LoVo (cell line): ENCODE results near the gene DHH.
A peak's percentile ranks its signal among the peaks of the same experiment; 100 is the strongest.
"Not testable (repeated sequence)": the region's sequence is repeated elsewhere in the genome, so short reads cannot be mapped to it uniquely, and the experiment has no call there.

Experiments
- DNase-seq: peaks from one replicate; pipeline ENCODE4 v3.0.0-alpha.2; 2016; ENCODE audit warnings: low spot score

The DHH gene

DNA sequence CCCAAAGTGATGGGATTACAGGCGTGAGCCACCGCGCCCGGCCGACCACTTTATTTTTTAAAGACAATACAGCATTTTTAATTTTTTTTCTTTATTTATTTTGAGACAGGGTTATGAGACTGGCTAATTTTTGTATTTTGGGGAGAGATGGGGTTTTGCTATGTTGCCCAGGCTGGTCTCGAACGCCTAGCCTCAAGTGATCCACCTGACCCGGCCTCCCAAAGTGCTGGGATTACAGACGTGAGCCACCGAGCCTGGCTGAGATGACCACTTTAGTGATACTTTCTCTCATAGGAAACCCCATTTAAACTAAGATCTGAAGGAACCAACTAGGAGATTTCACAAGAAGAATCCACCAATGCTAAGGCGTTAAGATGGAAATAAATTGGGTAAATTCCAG is 23.6 kb downstream of the DHH start:
- no peak for DNase-seq

GRCh38 chr12:49069507-49070346 is 24.9 kb downstream of the DHH start, which contains the start of gene RHEBL1:
Gene RHEBL1, minus strand, starts transcription at chr12:49069979. Its CDS starts 194 bp downstream, at chr12:49069785.
- DNase-seq, result peak; percentile 100

DNA sequence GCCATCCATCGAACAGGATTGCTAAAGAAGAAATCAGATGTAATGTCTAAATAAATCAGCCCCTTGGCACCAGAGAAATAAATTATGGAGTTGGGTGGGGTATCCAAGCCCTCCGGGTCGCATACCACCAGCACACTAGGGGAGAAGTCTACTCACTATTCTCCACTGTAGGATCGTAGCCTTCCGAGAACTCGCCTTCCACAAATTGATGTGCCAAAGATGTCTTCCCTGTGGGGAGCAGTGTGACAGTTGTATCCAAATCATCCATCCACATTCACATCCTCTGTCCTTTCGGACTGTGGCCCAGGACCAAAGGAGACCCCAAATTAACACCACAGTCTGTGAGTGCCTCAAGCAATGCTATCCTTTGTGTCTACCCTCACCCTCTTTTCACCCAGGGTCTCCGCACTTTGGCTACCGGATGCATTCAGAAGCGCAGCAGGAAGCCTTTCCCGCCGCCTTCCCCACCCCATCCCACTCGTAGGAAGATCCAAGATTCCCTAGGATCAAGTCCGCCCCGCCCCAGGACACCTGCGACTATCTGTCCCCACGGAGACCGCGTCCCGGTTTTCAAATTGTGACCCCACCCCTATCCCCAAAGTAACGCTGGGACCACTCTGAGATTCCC is 25.6 kb downstream of the DHH start:
- no peak for DNase-seq

- no peak for DNase-seq
Measured at GRCh38 chr12:49066120-49066519, 28.5 kb downstream of the DHH start.

DNA sequence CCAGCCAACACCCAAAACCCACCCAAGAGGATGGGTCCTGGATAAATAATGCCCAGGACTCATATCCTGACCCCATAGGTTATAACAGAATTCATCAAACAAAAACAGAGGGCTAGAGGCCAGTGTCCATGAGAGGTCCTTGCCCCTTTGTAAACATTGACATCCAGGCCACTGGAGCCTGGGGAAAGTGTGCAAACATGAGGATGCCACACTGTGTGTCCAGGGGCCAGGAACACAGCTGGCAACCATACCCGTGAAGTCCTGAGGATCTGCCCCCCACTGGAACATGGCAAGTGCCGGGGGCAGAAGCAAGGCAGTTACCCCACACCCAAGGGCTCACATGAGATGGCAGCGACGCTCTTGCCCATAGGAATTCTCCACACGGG is 29.8 kb downstream of the DHH start:
- DNase-seq, result no peak

- DNase-seq, result not testable (repeated sequence)
Measured at GRCh38 chr12:49061916-49062315, 32.7 kb downstream of the DHH start.

DNA sequence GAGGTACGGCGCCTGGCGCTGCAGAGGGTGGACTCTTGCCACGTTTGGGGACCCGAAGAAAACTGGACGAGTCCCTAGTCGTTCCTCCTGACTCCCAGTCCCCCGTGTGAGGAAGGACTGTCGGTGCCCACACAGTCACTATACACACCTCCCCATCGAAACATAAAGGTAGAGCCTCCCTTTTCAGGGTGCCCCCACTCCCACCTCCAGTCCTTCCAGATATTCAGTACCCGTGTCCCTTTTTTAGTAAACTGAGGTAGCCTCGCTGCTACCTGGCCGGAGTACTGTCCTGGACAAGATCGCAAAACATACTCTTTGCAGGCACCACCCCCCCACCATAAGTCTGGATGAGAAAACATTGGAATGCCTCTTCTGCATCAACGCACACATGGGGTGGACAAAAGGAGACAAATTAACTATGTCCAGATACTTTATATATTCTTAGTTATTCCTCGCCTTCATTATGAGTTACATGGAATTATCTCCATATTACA is 33.4 kb downstream of the DHH start:
- no peak for DNase-seq

DNA sequence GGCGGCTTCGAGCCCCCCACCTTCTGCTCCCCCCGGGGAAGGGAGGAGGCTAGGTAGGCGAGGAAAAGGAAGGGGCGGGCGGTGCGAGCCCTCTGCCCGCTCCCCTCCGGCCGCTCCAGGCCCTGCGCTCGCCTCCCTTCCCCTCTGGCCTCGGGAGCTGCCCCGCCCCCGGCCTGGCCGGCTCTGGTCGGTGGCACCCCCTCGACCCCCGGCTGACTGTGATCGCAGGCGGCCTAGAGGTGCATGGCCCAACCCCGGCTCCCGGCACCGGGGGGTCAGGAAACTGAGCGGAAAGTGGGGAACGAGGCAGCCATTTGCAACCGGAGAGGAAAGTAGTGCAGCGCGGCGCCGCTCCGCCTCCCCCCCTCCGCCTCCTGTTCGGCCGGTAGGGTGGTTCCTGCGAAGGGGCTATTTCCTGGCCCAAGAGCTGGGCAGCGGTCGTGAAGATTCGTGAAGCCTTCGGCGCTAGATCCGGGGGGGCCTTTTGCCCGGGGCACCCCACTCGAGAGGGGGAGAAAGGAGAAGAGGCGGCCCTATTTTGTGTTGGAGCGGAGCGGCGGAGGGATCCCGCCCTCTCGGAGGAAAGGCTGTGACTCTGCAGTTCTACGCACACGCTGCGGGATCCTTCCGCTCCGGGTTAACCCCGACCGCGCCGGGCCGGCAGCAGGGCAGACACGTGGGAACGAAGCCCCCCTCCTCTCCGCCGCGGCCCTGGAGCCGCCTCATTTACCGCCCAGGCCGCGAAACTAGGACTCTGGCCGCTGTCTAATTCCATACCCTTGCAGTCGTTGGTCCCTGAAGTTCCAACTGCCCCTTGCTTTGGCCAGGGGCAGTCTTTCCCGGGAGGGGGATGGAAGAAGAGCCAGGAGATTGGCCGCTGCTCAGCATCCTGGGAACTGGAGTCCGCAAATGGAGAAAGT is 34.1 kb downstream of the DHH start, which contains the start of gene KMT2D:
Gene KMT2D (minus strand): TSS at position 558 of the 920 bp plus-strand sequence. CDS start 5,470 bp downstream, outside the sequence.
- peak; percentile 97 for DNase-seq

- no peak for DNase-seq
Measured at GRCh38 chr12:49059299-49060171, 35.1 kb downstream of the DHH start.

DNA sequence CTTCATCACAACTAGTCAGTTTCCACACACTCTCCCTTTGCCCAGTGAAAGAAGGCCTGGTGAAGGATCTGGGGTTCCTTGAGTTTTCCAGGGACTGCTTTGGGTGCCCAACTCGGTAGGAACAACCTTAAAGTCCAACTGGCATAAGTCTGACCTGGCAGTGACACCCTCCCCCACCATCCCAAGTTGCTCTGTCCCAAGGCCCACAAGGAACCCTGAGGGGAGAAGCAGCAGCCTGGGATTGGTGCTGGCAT is 35.6 kb downstream of the DHH start:
- DNase-seq, result no peak

- no peak for DNase-seq
Measured at GRCh38 chr12:49058366-49059044, 36.1 kb downstream of the DHH start.

- DNase-seq, result no peak
Measured at GRCh38 chr12:49057888-49058287, 36.7 kb downstream of the DHH start.

- DNase-seq, result no peak
Measured at GRCh38 chr12:49055978-49056754, 38.4 kb downstream of the DHH start.

DNA sequence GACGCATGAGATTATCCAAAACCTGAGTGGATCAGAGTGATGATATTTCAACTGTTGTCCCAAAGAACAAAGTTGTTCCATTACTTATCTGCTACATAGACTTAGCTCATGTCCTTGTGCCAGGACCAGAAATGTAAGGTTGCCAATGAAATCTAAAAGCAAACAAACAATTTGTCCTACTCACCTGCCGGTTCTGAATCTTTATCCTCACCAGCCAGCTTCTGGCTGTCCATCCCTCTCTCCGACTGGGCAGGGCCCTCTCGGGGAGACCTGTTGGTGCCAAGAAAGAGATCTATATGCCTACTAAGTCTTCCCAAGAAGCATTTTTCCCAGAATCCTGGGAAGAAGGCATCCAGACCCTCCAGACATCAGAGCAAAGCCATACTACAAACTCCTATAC is 39.5 kb downstream of the DHH start:
- DNase-seq, result no peak

- DNase-seq, result no peak
Measured at GRCh38 chr12:49054524-49054923, 40.1 kb downstream of the DHH start.

DNA sequence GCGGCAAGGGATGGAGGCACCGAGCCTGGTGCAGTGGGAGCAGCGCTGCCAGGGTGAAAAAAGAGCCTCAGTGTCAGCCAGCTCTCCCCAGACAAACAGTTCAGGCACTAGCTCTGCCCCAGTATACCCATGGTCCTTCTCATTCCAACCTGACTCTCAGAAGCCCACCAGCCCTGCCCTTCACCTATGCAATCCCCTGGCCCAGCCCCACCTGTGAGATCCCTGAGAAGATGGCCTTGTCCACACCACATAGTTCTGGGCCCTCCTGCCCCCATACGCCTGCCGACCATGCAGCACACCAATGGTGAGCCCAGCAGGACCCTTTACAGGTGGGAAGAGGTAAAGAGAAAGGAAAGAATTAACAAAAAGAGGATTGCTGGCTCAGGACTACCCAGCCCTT is 40.5 kb downstream of the DHH start:
- no peak for DNase-seq

- DNase-seq, result no peak
Measured at GRCh38 chr12:49052451-49053208, 42.0 kb downstream of the DHH start.

DNA sequence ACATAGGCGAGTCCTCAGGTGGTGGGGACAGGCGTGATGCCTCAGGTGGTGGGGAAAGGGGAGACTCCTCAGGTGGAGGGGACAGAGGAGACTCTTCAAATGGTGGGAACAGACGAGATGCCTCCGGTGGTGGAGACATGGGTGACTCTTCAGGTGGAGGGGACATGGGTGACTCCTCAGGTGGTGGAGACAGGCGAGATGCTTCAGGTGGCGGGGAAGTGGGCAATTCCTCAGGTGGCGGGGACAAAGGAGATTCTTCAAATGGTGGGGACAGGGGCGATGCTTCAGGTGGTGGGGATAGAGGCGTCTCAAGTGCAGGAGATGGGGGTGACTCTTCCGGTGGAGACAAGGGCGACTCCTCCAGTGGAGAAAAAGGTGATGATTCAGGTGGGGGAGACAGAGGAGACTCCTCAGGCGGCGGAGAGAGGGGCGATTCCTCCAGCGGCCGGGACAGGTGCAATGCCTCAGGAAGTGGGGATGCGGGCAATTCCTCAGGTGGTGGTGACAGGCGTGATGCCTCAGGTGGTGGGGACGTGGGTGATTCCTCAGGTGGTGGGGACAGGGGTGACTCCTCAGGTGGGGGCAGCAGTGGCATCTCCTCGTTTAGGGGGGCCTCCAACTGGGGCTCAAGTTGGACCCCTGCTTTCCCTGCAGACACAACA is 42.7 kb downstream of the DHH start:
- DNase-seq, result no peak

- no peak for DNase-seq
Measured at GRCh38 chr12:49051373-49051764, 43.2 kb downstream of the DHH start.
